NOMO-1 (cell line): ENCODE results near the gene VPS13D.
"Not testable (repeated sequence)": the region's sequence is repeated elsewhere in the genome, so short reads cannot be mapped to it uniquely, and the experiment has no call there.

ENCODE experiments used
- DNase-seq, 2 experiments: peaks; one replicate each; lab custom pipeline; 2025; ENCODE audit not compliant: unreplicated experiment in 2 of 2; lab: John Stamatoyannopoulos, UW

The VPS13D gene

DNA sequence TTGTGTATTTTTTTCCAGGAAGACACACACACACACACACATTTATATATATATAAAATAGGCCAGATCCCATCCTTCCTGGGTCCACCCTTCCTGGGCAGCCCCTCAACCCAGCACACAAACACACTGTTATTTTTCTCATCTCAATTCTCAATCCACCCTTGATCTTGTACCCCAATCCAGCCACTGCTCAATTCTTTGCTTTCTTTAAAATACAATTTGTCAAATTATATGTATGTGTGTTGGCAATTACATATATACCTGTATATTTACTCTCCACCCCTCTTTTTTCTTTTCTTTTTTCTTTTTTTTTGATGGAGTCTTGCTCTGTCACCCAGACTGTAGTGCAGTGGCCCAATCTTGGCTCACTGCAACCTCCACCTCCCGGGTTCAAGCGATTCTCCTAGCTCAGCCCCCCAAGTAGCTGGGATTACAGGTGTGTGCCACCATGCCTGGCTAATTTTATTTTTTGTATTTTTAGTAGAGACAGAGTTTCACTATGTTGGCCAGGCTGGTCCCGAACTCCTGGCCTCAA lies 299.9 kb downstream of the VPS13D start:
- DNase-seq, result no peak

- no peak for DNase-seq
Observed at GRCh38 chr1:12530462-12531178, 300.8 kb downstream of the VPS13D start.

DNA sequence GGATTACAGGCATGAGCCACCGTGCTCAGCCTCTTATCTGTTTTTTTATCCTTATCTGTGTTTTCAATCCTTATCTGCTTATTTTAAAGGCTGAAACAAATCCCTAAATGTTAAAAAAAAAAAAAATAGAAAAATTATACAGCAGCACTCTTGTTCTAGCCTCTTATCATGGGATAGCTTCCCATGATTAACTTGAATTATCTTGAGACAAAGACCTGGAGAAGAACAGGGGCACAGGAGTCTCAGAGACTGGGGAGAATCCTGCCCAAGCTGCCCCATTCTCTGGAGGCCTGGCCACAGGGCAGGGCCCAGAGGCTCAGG lies 301.3 kb downstream of the VPS13D start:
- no peak for DNase-seq

DNA sequence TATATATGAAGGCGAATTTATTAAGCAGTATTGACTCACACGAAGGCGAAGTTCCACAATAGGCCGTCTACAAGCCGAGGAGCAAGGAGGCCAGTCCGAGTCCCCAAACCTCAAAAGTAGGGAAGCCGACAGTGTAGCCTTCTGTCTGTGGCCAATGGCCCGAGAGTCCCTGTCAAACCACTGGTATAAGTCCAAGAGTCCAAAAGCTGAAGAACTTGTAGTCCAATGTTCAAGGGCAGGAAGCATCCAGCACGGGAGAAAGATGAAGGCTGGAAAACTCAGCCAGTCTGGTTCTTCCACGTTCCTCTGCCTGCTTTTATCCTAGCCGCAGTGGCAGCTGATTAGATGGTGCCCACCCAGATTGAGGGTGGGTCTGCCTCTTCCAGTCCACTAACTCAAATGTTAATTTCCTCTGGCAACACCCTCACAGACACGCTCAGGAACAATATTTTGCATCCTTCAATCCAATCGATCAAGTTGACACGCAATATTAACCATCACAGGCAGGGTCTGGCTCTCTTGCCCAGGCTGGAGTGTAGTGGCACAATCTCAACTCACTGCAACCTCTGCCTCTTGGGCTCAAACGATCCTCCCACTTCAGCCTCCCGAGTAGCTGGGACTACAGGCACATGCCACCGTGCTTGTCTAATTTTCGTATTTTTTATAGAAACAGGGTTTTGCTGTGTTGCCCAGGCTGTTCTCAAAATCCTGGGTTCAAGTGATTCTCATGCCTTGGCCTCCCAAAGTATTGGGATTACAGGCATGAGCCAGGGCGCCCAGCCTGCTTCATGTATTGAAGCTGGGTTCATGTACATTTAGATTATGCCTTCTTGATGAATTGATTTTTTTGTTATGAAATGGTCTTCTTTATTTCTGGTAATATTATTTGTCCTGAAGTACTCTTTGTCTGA lies 302.8 kb downstream of the VPS13D start:
- no peak for DNase-seq

DNA sequence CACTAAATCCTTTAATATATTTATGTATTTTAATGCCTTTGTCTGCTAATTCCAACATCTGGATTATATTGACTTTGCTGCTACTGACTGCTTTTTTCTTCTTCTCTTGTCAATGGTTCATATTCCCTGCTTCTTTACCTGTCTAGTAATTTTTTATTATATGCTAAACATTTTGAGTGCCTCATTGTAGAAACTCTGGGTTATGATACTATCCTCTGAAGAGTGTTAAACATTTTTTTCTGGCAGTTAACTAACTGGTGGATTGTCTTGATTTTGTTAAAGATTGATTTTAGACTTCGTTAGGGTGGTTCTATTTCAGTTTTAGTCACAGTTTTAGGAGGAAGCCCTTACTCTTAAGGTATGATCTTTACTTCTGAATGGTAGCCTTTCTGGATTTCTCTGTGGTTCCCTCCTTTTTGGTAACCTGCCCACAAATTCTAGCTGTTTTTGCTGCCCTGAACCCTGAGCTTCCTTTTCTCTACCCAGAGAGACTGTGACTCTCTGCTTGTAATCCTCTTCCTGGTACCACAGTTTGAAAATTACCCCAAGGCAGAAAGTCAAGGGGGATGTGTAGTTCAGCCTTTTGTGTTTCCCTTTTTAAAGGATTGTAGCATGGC lies 306.3 kb downstream of the VPS13D start:
- DNase-seq, result no peak

- no peak for DNase-seq
Observed at GRCh38 chr1:12537294-12537693, 307.5 kb downstream of the VPS13D start.

GRCh38 chr1:12537906-12538461 lies 308.2 kb downstream of the VPS13D start:
- DNase-seq, result no peak

- not testable (repeated sequence) for DNase-seq
Observed at GRCh38 chr1:12538536-12538935, 308.7 kb downstream of the VPS13D start.

DNA sequence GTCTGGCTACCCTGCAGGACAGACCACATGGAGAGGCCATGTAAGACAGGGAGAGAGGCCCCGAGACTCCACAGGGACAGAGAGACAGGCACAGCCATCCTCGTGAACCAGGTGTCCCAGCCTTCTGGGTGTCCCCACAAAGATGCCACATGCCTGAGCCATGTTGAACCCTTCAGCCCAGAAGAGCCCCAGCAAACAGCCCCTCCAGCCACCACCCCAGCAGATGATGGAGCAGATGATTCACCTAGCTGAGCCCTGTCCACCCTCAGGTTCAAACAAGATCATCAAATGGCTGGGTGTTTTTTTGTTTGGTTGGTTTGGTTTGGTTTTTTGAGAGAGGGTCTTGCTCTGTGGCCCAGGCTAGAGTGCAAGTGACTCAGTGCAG lies 309.5 kb downstream of the VPS13D start:
- DNase-seq, result no peak

- no peak for DNase-seq
Observed at GRCh38 chr1:12539705-12540579, 310.1 kb downstream of the VPS13D start.

GRCh38 chr1:12540580-12541273 lies 310.9 kb downstream of the VPS13D start:
- DNase-seq, result no peak

GRCh38 chr1:12541274-12542137 lies 311.7 kb downstream of the VPS13D start:
- DNase-seq, result no peak

- DNase-seq, result no peak
Observed at GRCh38 chr1:12542138-12542465, 312.3 kb downstream of the VPS13D start.

DNA sequence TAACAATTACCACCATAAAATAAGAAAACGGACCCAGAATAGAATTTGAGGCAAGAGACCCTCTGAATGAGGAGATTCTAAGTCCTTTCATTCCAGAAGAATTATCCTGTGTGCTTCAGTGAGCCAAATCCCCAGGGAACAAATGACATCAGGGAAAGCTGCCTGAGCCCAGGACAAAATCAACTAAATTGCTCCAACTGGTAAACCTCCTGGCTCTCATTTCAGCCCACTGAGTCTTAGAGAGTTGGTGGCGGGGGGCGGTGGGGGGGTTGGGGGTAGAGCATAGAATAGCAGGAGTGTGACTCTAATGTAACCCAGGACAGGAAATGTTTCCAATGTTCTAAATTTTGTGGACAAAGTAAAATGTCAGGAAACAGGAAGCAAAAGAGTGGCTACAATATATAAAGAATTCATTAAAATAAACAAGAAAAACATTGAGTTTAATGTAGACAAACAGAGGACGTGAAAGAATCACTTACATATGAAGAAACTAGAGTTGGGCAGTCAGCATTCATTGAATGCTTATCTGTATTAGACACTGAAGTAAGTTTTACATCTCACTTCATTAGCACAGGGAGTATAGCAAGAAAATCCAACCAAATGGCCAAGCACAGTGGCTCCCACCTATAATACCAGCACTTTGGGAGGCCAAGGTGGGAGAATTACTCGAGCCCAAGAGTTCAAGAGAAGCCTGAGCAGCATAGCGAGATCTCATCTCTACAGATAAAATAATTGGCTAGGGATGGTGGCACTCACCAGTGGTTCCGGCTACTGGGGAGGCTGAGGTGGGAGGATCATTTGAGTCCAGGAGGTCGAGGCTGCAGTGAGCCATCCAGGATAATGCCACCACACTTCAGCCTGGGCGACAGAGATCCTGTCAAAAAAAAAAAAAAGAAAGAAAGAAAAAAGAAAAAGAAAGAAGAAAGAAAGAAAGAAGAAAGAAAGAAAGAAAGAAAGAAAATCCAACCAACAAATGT lies 313.1 kb downstream of the VPS13D start:
- DNase-seq, result no peak

DNA sequence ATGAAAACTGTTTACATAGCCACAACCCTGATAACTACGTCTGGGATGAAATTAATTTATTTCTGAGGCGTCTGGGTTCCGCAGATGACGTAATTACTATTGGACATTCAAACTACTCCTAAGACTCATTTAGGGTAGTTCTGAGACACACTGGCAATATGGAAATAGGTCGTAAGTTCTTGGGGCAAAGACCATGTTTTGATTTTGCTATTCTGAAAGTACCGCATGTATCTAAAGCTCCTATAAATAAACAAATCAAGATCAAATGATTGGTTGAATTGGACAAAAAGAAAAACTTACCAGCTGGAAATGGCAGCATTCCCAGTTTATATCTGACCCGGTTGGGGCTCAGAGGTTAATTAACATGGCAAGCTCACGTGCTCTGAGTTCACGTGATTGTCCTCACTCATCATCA lies 313.9 kb downstream of the VPS13D start:
- no peak for DNase-seq

DNA sequence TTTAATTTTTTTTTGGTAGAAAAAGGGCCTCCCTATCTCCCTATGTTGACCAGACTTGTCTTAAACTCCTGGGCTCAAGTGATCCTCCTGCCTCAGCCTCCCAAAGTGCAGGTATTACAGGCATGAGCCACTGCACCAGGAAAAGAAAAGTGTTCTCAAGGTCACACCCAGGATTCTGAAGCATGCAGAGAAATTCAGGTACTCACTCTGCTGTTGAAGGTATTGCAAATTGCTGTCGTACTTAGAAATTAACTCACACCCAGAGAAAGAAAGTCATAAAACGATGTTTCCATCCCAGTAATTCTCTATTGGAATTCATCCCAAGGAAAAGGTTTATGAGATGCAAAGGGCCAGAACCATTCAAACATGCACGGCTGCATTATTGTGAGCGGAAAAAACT lies 314.5 kb downstream of the VPS13D start:
- no peak for DNase-seq

DNA sequence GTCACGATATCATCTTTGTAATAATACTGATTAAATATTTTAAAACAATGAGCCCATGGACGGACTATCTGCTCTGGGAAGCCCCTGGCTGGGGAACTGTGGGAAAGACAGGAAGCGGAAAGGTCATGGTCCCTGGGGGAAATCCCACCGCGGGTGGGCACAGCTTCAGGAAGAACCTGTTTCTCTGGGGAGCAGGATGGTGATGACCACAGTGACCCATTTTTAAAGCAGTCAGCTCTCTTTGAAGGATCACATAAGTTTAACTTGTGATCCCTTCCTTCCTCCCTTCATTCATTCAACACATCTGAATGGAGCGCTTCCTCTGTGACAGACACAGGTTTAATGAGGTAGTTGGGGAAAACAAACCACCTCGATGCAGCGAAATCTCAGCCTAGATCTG lies 315.2 kb downstream of the VPS13D start:
- no peak for DNase-seq
